Natural killer cell (primary cell): ENCODE data around the gene TXNDC17. TPM values are rescaled to one million over a fixed set of nuclear protein-coding genes. Genes with fewer than 3 reads are reported as not detected.
"Not testable (repeated sequence)": the region's sequence is repeated elsewhere in the genome, so short reads cannot be mapped to it uniquely, and the experiment has no call there.

ENCODE experiments used
- ATAC-seq, 3 donors: fragments of 150-1000 bp in 2 of 3; fragments of 200-7000 bp in 1 of 3; cut with Tn5 transposase; 1 replicate in 1 of 3; 2 replicates in 2 of 3; pipeline ENCODE4 v1.10.0; 2021; ENCODE audit warnings: mild to moderate bottlenecking in 2 of 3, moderate library complexity in 2 of 3
- DNase-seq, 2 donors: peaks; one replicate each; pipeline versions ENCODE4 v3.0.0 to v3.0.0-alpha.2; 2013 to 2021; ENCODE audit warnings: mixed read lengths in 1 of 2
- H3K27ac ChIP-seq: one replicate; pipeline ENCODE4 v1.5.1; 2013; ENCODE audit warnings: mild to moderate bottlenecking, low read length
- H3K27me3 ChIP-seq: one replicate; pipeline ENCODE4 v1.6.1; 2013; ENCODE audit warnings: low read length; ENCODE audit not compliant: control insufficient read depth, insufficient read depth
- H3K36me3 ChIP-seq: one replicate; pipeline ENCODE4 v1.6.1; 2013; ENCODE audit warnings: low read length; ENCODE audit not compliant: control insufficient read depth, insufficient read depth
- H3K4me1 ChIP-seq: one replicate; pipeline ENCODE4 v1.6.1; 2013; ENCODE audit warnings: low read length; ENCODE audit not compliant: control insufficient read depth, insufficient read depth
- H3K4me3 ChIP-seq: one replicate; pipeline ENCODE4 v1.5.1; 2013; ENCODE audit warnings: low read length
- H3K9me3 ChIP-seq: one replicate; pipeline ENCODE4 v1.6.1; 2013; ENCODE audit warnings: low read length; ENCODE audit not compliant: control insufficient read depth, insufficient read depth
- H3K27ac Mint-ChIP-seq, 2 donors: one replicate each; pipeline ENCODE4 v1.8.0; 2022; ENCODE audit warnings: mild to moderate bottlenecking in 2 of 2, mixed read lengths in 2 of 2, moderate library complexity in 1 of 2
- H3K27me3 Mint-ChIP-seq, 2 donors: one replicate each; pipeline ENCODE4 v1.8.0; 2022; ENCODE audit warnings: low read depth in 2 of 2, mixed read lengths in 2 of 2
- H3K36me3 Mint-ChIP-seq: one replicate; pipeline ENCODE4 v1.8.0; 2022; ENCODE audit warnings: mixed read lengths
- H3K4me1 Mint-ChIP-seq, 2 donors: one replicate each; pipeline ENCODE4 v1.8.0; 2022; ENCODE audit warnings: mixed read lengths in 2 of 2
- H3K4me3 Mint-ChIP-seq: one replicate; pipeline ENCODE4 v1.8.0; 2022; ENCODE audit warnings: mild to moderate bottlenecking, moderate library complexity, mixed read lengths
- H3K9me3 Mint-ChIP-seq, 2 donors: one replicate each; pipeline ENCODE4 v1.8.0; 2022; ENCODE audit warnings: mixed read lengths in 2 of 2
- CTCF ChIP-seq: fragments of 200-600 bp; IDR thresholded peaks from one replicate; pipeline ENCODE4 v1.8.0; 2022; ENCODE audit warnings: antibody characterized with exemption
- WGBS: methylation state at CpG from one replicate; pipeline ENCODE4 v1.1.7; 2013; ENCODE audit warnings: missing lambda C conversion rate; ENCODE audit not compliant: insufficient coverage; 5-methylcytosine and 5-hydroxymethylcytosine counted together
- intact Hi-C: fragments of 100-400 bp; cut with micrococcal nuclease; formaldehyde crosslinking; loops from one replicate; pipeline ENCODE4 v1.14.2; 2022
- total RNA-seq, 4 donors: library from RNA; stranded (reverse); fragments of 120-200 nt in 1 of 4; gene quantifications; one replicate each; pipeline versions ENCODE4 v1.2.3 to v1.2.4, GENCODE V29; 2013 to 2022

The TXNDC17 gene
- total RNA-seq, 3 donors from 2014 or later (not counting 1 experiment from before 2014, with no cell fraction given): 15.2 to 15.7 (median 15.4) TPM

GRCh38 chr17:6651919-6652452 lies 11.1 kb downstream of the TXNDC17 start:
- peak overlapping the region; percentile 96 for H3K4me3 Mint-ChIP-seq
- peaks cover 13 to 24% of the 10 kb centered on the region in 2 donors for H3K27me3 Mint-ChIP-seq
- TF ChIP-seq CTCF: no peak
- H3K27ac ChIP-seq: peak overlapping the region; percentile 91
- peak overlapping the region; percentile 61 for H3K4me3 ChIP-seq
- H3K9me3 Mint-ChIP-seq: no peaks in the 10 kb centered on the region
- H3K27me3 ChIP-seq: peaks cover 13% of the 10 kb centered on the region
- 4% methylated on average over 47 of the region's 47 CpGs for WGBS
- peak overlapping the region; percentile 41 to 95 for H3K27ac Mint-ChIP-seq
- ATAC-seq (peak; percentile 1 to 18 (median 11)), DNase-seq (peak; percentile 41 to 64)
- peaks cover 26% of the 10 kb centered on the region for H3K4me1 ChIP-seq
- H3K4me1 Mint-ChIP-seq: peaks cover 38 to 47% of the 10 kb centered on the region in 2 donors
- H3K36me3 Mint-ChIP-seq: no peaks in the 10 kb centered on the region
- intact Hi-C loops: loop anchor here (1.0 to 5.0 kb wide), 2 partner anchors 11 to 360 kb away; partner anchors contain the start of genes RNASEK and TXNDC17
- peaks cover 8% of the 10 kb centered on the region for H3K36me3 ChIP-seq
- H3K9me3 ChIP-seq: no peaks in the 10 kb centered on the region

- Mint-ChIP-seq H3K36me3 (no peaks in the 10 kb centered on the region), H3K27me3 (peaks cover 29 to 54% of the 10 kb centered on the region in 2 donors), H3K27ac (no peak overlapping the region), H3K4me3 (no peak overlapping the region), H3K4me1 (peaks cover 27 to 29% of the 10 kb centered on the region in 2 donors), H3K9me3 (no peaks in the 10 kb centered on the region)
- Histone ChIP-seq H3K36me3 (no peaks in the 10 kb centered on the region), H3K4me3 (no peak overlapping the region), H3K9me3 (no peaks in the 10 kb centered on the region), H3K27me3 (peaks cover 13% of the 10 kb centered on the region), H3K27ac (no peak overlapping the region), H3K4me1 (peaks cover 38% of the 10 kb centered on the region)
- intact Hi-C loops: loop anchor here (5.0 kb wide), 1 partner anchor 357 kb away; the partner anchor contains the start of gene RNASEK
- ATAC-seq (no peak), DNase-seq (no peak)
- WGBS: 58% methylated on average over 43 of the region's 46 CpGs
- TF ChIP-seq CTCF: no peak
Measured at GRCh38 chr17:6654841-6655731, 14.2 kb downstream of the TXNDC17 start.

GRCh38 chr17:6655732-6656361 lies 15.0 kb downstream of the TXNDC17 start:
- Histone ChIP-seq H3K4me1 (peaks cover 43% of the 10 kb centered on the region), H3K27me3 (peaks cover 13% of the 10 kb centered on the region)
- H3K4me3 ChIP-seq, ATAC-seq, H3K36me3 ChIP-seq, H3K27ac Mint-ChIP-seq, H3K27ac ChIP-seq, intact Hi-C loops, H3K9me3 ChIP-seq, H3K9me3 Mint-ChIP-seq, DNase-seq, H3K36me3 Mint-ChIP-seq: not testable (repeated sequence)
- Mint-ChIP-seq H3K27me3 (peaks cover 37 to 61% of the 10 kb centered on the region in 2 donors), H3K4me1 (peaks cover 23 to 28% of the 10 kb centered on the region in 2 donors), H3K4me3 (peak overlapping the region; percentile 55)
- WGBS: 6% methylated on average over 31 of the region's 41 CpGs

- peaks cover 42 to 71% of the 10 kb centered on the region in 2 donors for H3K27me3 Mint-ChIP-seq
- peak; percentile 49 to 57 (median 54) for ATAC-seq
- peaks cover 17 to 26% of the 10 kb centered on the region in 2 donors for H3K4me1 Mint-ChIP-seq
- H3K4me1 ChIP-seq: peaks cover 44% of the 10 kb centered on the region
- 4% methylated on average over 37 of the region's 55 CpGs for WGBS
- peak overlapping the region; percentile 25 for H3K4me3 ChIP-seq
- H3K36me3 Mint-ChIP-seq, H3K9me3 ChIP-seq, H3K36me3 ChIP-seq, intact Hi-C loops, H3K27ac ChIP-seq, H3K9me3 Mint-ChIP-seq: not testable (repeated sequence)
- DNase-seq: peak in 1 of 2 donors; percentile 82
- peaks cover 13% of the 10 kb centered on the region for H3K27me3 ChIP-seq
- H3K4me3 Mint-ChIP-seq: peak overlapping the region; percentile 66
- H3K27ac Mint-ChIP-seq: peak overlapping the region in 1 of 2 donors; percentile 21
Measured at GRCh38 chr17:6656797-6657632, 16.2 kb downstream of the TXNDC17 start.
